A673 (cell line): ENCODE data around the gene UPF1. TPM values are rescaled to one million over a fixed set of nuclear protein-coding genes. Genes with fewer than 3 reads are reported as not detected.

Source experiments
- BruUV-seq: library from RNA; stranded (reverse); fragments of 400-500 nt; replicated peaks from 2 replicates; lab custom pipeline; 2021; lab: Mats Ljungman, UMichigan
- CTCF ChIA-PET: fragments of 300-600 bp; sonication (Branson Sonifier 250); formaldehyde crosslinking; loops from one replicate; lab custom pipeline; 2022; ENCODE audit warnings: antibody characterized with exemption; lab: Charles Lee
- POLR2A ChIA-PET: fragments of 300-600 bp; sonication (Branson Sonifier 250); formaldehyde crosslinking; loops from one replicate; lab custom pipeline; 2022; ENCODE audit warnings: antibody characterized with exemption; ENCODE audit not compliant: low non-redundant PET; lab: Charles Lee
- DNase-seq: peaks from one replicate; pipeline ENCODE4 v3.0.0-alpha.2; 2015; ENCODE audit warnings: low spot score
- H3K27ac ChIP-seq: fragments of 200-600 bp; sonication (generic); 2 replicates; pipeline ENCODE4 v1.5.1; 2016; ENCODE audit warnings: mixed run types, low read depth, mild to moderate bottlenecking, mixed read lengths, antibody characterized with exemption, low read length; ENCODE audit not compliant: poor library complexity, severe bottlenecking
- H3K27me3 ChIP-seq: fragments of 200-600 bp; sonication (generic); replicated peaks from 2 replicates; pipeline ENCODE4 v1.6.1; 2017; ENCODE audit warnings: mixed run types, low read depth, mild to moderate bottlenecking, mixed read lengths, antibody characterized with exemption, low read length; ENCODE audit not compliant: insufficient read depth, poor library complexity
- H3K36me3 ChIP-seq: fragments of 200-600 bp; sonication (generic); 2 replicates; pipeline ENCODE4 v1.6.1; 2016; ENCODE audit warnings: mixed run types, mild to moderate bottlenecking, mixed read lengths, antibody characterized with exemption, low read length; ENCODE audit not compliant: insufficient read depth, poor library complexity, severe bottlenecking
- H3K4me1 ChIP-seq: fragments of 200-600 bp; sonication (generic); 2 replicates; pipeline ENCODE4 v1.6.1; 2017; ENCODE audit warnings: mixed run types, mild to moderate bottlenecking, mixed read lengths, antibody characterized with exemption, low read length; ENCODE audit not compliant: insufficient read depth, poor library complexity, severe bottlenecking
- H3K4me3 ChIP-seq: fragments of 200-600 bp; sonication (generic); 2 replicates; pipeline ENCODE4 v1.5.1; 2016; ENCODE audit warnings: low read depth, mixed run types, mild to moderate bottlenecking, mixed read lengths, low read length; ENCODE audit not compliant: poor library complexity, severe bottlenecking
- H3K9me3 ChIP-seq: fragments of 200-600 bp; sonication (generic); 2 replicates; pipeline ENCODE4 v1.6.1; 2016; ENCODE audit warnings: mixed run types, low read depth, mild to moderate bottlenecking, mixed read lengths, antibody characterized with exemption, low read length; ENCODE audit not compliant: poor library complexity, severe bottlenecking
- EZH2 ChIP-seq: fragments of 200-600 bp; sonication (generic); IDR thresholded peaks from 2 replicates; pipeline ENCODE4 v1.6.1; 2017; ENCODE audit warnings: borderline replicate concordance, low read depth, mild to moderate bottlenecking, mixed read lengths, antibody characterized with exemption, low read length; ENCODE audit not compliant: poor library complexity, severe bottlenecking
- intact Hi-C: fragments of 100-400 bp; cut with micrococcal nuclease; formaldehyde crosslinking; loops from one replicate; pipeline ENCODE4 v1.10.0; 2022; ENCODE audit not compliant: unreplicated experiment
- total RNA-seq: library from RNA; stranded (reverse); gene quantifications from 2 replicates; pipeline ENCODE4 v1.2.3, GENCODE V29; 2021
- TF ChIP-seq, protein P1 (sequence below): fragments of 300-800, 200-600 bp; sonication (generic); conservative IDR thresholded peaks from 2 replicates; pipeline ENCODE4 v1.5.1; 2017; ENCODE audit warnings: low read depth, mild to moderate bottlenecking, antibody characterized with exemption, low read length, moderate library complexity, mixed read lengths

The UPF1 gene
- total RNA-seq, 1 experiment from 2014 or later: 83.8 TPM

DNA sequence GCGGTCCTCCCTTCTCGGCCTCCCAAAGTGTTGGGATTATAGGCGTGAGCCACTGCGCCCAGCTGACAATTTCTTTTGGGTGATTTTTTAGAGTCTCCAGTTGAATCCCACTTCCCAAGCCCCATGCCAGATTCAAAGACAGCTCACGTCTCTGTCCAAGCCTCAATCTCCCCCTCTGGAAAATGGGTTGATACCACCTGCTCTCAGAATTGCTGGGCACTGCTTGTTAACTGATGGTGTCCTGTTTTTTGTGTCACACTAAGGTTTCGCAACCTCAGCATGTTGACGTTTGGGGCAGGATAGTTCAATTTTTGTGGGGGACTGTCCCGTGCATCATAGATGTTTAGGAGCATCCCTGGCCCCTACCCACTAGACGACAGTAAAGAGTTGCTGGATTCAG, 14.2 kb upstream of the UPF1 start:
- intact Hi-C loops: no loop called here
- H3K36me3 ChIP-seq: no peaks in the 10 kb centered on the region

DNA sequence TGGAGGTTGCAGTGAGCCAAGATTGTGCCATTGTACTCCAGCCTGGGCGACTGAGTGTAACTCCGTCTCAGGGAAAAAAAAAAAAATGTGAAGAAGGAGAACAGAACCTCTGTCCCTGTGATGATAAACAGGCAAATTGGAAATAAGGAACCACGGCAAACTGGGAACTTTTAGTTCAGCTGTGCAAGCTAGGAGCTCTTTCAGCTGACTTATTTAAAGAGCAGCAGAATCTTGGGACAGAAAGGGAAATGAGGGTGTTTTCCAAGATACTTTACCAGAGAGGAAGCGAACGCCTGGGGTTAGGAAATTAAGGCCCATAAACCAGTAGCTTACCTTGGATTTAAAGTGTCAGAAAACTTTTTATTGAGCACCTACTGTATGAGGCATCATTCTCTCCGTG, 3.0 kb upstream of the UPF1 start:
- ChIA-PET POLR2A (no interaction called here), CTCF (no interaction called here)

More for the DNA sequence above, 14.2 kb upstream of the UPF1 start:
- Histone ChIP-seq H3K9me3 (no peaks in the 10 kb centered on the region), H3K27ac (no peak overlapping the region), H3K4me1 (no peaks in the 10 kb centered on the region), H3K27me3 (no peaks in the 10 kb centered on the region), H3K4me3 (no peak overlapping the region)
- no peak for DNase-seq
- no TSS peak for BruUV-seq
- ChIA-PET CTCF (no interaction called here), POLR2A (no interaction called here)
- no peak for TF ChIP-seq EZH2
- TF ChIP-seq, protein P1, sequence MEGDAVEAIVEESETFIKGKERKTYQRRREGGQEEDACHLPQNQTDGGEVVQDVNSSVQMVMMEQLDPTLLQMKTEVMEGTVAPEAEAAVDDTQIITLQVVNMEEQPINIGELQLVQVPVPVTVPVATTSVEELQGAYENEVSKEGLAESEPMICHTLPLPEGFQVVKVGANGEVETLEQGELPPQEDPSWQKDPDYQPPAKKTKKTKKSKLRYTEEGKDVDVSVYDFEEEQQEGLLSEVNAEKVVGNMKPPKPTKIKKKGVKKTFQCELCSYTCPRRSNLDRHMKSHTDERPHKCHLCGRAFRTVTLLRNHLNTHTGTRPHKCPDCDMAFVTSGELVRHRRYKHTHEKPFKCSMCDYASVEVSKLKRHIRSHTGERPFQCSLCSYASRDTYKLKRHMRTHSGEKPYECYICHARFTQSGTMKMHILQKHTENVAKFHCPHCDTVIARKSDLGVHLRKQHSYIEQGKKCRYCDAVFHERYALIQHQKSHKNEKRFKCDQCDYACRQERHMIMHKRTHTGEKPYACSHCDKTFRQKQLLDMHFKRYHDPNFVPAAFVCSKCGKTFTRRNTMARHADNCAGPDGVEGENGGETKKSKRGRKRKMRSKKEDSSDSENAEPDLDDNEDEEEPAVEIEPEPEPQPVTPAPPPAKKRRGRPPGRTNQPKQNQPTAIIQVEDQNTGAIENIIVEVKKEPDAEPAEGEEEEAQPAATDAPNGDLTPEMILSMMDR: no peak

DNA sequence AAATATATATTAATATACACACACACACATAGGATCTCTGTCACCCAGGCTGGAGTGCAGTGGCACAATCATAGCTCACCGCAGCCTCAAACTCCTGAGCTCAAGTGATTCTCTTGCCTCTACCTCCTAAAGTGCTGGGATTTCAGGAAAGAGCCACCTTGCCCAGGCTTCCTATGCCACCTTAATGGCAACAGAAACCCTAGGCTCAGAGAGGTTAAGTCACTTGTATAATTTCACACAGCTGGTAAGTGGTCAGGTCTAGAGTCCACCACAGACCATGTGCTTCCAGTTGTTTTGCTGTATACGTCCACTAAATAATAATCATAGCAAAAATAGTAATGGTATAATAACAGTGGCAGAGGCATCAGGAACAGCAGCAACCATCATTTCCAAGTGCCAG, 1.3 kb upstream of the UPF1 start:
- BruUV-seq: no TSS peak
- intact Hi-C loops: no loop called here
- no peak for DNase-seq
- CTCF ChIA-PET: no interaction called here
- H3K4me3 ChIP-seq: no peak overlapping the region
- H3K4me1 ChIP-seq: peaks cover 12% of the 10 kb centered on the region
- TF ChIP-seq, protein P1: no peak
- TF ChIP-seq EZH2: no peak
- no peaks in the 10 kb centered on the region for H3K27me3 ChIP-seq
- H3K27ac ChIP-seq: no peak overlapping the region
- H3K9me3 ChIP-seq: peaks cover 7% of the 10 kb centered on the region
- POLR2A ChIA-PET: no interaction called here
- peaks cover 12% of the 10 kb centered on the region for H3K36me3 ChIP-seq

More for the DNA sequence above, 3.0 kb upstream of the UPF1 start:
- TF ChIP-seq, protein P1: no peak
- no peak for TF ChIP-seq EZH2
- Histone ChIP-seq H3K4me1 (peaks cover 3% of the 10 kb centered on the region), H3K27me3 (no peaks in the 10 kb centered on the region), H3K27ac (no peak overlapping the region), H3K9me3 (peaks cover 7% of the 10 kb centered on the region), H3K4me3 (no peak overlapping the region), H3K36me3 (peaks cover under 1% of the 10 kb centered on the region)
- DNase-seq: no peak
- intact Hi-C loops: no loop called here
- BruUV-seq: no TSS peak
